GM12878 (cell line): Measurements from ENCODE around the gene ZNF680. TPM values are rescaled to one million over a fixed set of nuclear protein-coding genes. Genes with fewer than 3 reads are reported as not detected.

ENCODE experiments used
- ATAC-seq: fragments of 200-7000 bp; cut with Tn5 transposase; 3 replicates; pipeline ENCODE4 v1.9.1; 2020; ENCODE audit warnings: mild to moderate bottlenecking, moderate library complexity
- BruUV-seq: library from RNA; stranded (reverse); fragments of 400-500 nt; replicated peaks from 2 replicates; lab custom pipeline; 2021; lab: Mats Ljungman, UMichigan
- CTCF ChIA-PET: fragments of 300-600 bp; sonication (Branson Sonifier 250); formaldehyde crosslinking; extraction: SDS; loops from one replicate; lab custom pipeline; 2021; ENCODE audit warnings: inconsistent platforms; lab: Yijun Ruan, JAX
- POLR2A ChIA-PET: fragments of 350-600 bp; formaldehyde crosslinking; extraction: SDS; loops from one replicate; lab custom pipeline; 2021; ENCODE audit warnings: inconsistent platforms; lab: Charles Lee
- RAD21 ChIA-PET: fragments of 300-600 bp; sonication (Branson Sonifier 250); formaldehyde crosslinking; loops from one replicate; lab custom pipeline; 2023; ENCODE audit warnings: antibody characterized with exemption; ENCODE audit not compliant: unreplicated experiment; lab: Charles Lee
- SMC1A ChIA-PET: fragments of 300-600 bp; sonication (Branson Sonifier 250); formaldehyde crosslinking; loops from one replicate; lab custom pipeline; 2023; ENCODE audit not compliant: unreplicated experiment, uncharacterized antibody; lab: Charles Lee
- DNase-seq: peaks from one replicate; pipeline ENCODE4 v3.0.0-alpha.2; 2011; ENCODE audit warnings: low read depth, low spot score
- FAIRE-seq: peaks from 3 replicates; lab custom pipeline; 2011; peaks lifted over from hg19 to GRCh38; lab: Jason Lieb, UNC
- H2AFZ ChIP-seq: 2 replicates; pipeline ENCODE4 v1.6.0; 2011; ENCODE audit warnings: low read depth, low read length, control low read depth; ENCODE audit not compliant: control insufficient read depth
- H3K27ac ChIP-seq: 2 replicates; pipeline ENCODE4 v1.5.1; 2011; ENCODE audit warnings: control low read depth; ENCODE audit not compliant: control insufficient read depth, insufficient read depth
- H3K27me3 ChIP-seq, 2 experiments: replicated peaks in 1 of 2; 2 replicates each; pipeline versions ENCODE4 v1.6.0 to v1.6.1; 2011; ENCODE audit warnings: low read length in 1 of 2; ENCODE audit not compliant: control insufficient read depth in 2 of 2, insufficient read depth in 2 of 2
- H3K36me3 ChIP-seq, 2 experiments: 2 replicates each; pipeline ENCODE4 v1.5.1; 2011; ENCODE audit warnings: low read length in 1 of 2; ENCODE audit not compliant: control insufficient read depth in 2 of 2, insufficient read depth in 2 of 2
- H3K4me1 ChIP-seq: 2 replicates; pipeline ENCODE4 v1.6.1; 2011; ENCODE audit warnings: mild to moderate bottlenecking, low read length, moderate library complexity, mixed read lengths; ENCODE audit not compliant: control insufficient read depth, insufficient read depth
- H3K4me2 ChIP-seq: 2 replicates; pipeline ENCODE4 v1.6.0; 2011; ENCODE audit warnings: control low read depth; ENCODE audit not compliant: control insufficient read depth, insufficient read depth
- H3K4me3 ChIP-seq: fragments of 200-600 bp; sonication (generic); 2 replicates; pipeline ENCODE4 v1.5.1; 2016
- H3K79me2 ChIP-seq: 2 replicates; pipeline ENCODE4 v1.6.0; 2011; ENCODE audit warnings: low read length; ENCODE audit not compliant: control insufficient read depth, insufficient read depth
- H3K9ac ChIP-seq: 2 replicates; pipeline ENCODE4 v1.8.0; 2011; ENCODE audit warnings: low read length, control low read depth, mixed read lengths; ENCODE audit not compliant: control insufficient read depth, insufficient read depth
- H3K9me3 ChIP-seq: replicated peaks from 3 replicates; pipeline ENCODE4 v1.5.1; 2011; ENCODE audit warnings: mild to moderate bottlenecking, low read length; ENCODE audit not compliant: control insufficient read depth, insufficient read depth
- H4K20me1 ChIP-seq: 2 replicates; pipeline ENCODE4 v1.6.0; 2011; ENCODE audit not compliant: control insufficient read depth, insufficient read depth
- CHD2 ChIP-seq: IDR thresholded peaks from 2 replicates; pipeline ENCODE4 v1.6.1; 2011; ENCODE audit warnings: low read depth, low read length, improper control_type of control experiment, borderline replicate concordance
- CREB1 ChIP-seq: IDR thresholded peaks from 2 replicates; pipeline ENCODE4 v1.6.1; 2012; ENCODE audit warnings: low read depth, mild to moderate bottlenecking, inconsistent platforms
- HDAC6 ChIP-seq: fragments of 200-600 bp; sonication (generic); IDR thresholded peaks from one replicate; pipeline ENCODE4 v1.8.0; 2017; ENCODE audit warnings: antibody characterized with exemption; ENCODE audit not compliant: unreplicated experiment
- KDM1A ChIP-seq: fragments of 200-600 bp; sonication (generic); IDR thresholded peaks from 2 replicates; pipeline ENCODE4 v1.6.1; 2016; ENCODE audit warnings: borderline replicate concordance
- NFYA ChIP-seq: IDR thresholded peaks from 2 replicates; pipeline ENCODE4 v1.6.1; 2011; ENCODE audit warnings: low read depth, mild to moderate bottlenecking, low read length, improper control_type of control experiment, borderline replicate concordance
- NFYB ChIP-seq: IDR thresholded peaks from 2 replicates; pipeline ENCODE4 v1.6.1; 2011; ENCODE audit warnings: low read depth, mild to moderate bottlenecking, low read length, improper control_type of control experiment, moderate library complexity; ENCODE audit not compliant: insufficient read depth
- SUPT20H ChIP-seq: IDR thresholded peaks from 2 replicates; pipeline ENCODE4 v1.6.1; 2011; ENCODE audit warnings: low read depth, mild to moderate bottlenecking, low read length, moderate library complexity, borderline replicate concordance; ENCODE audit not compliant: control insufficient read depth
- ZNF384 ChIP-seq: IDR thresholded peaks from 2 replicates; pipeline ENCODE4 v1.6.1; 2012; ENCODE audit warnings: low read depth, mild to moderate bottlenecking, low read length, improper control_type of control experiment, borderline replicate concordance
- ZZZ3 ChIP-seq: IDR thresholded peaks from 2 replicates; pipeline ENCODE4 v1.6.1; 2011; ENCODE audit warnings: low read depth; ENCODE audit not compliant: control insufficient read depth, insufficient read length
- WGBS: methylation state at CpG from one replicate; pipeline ENCODE4 v1.1.6; 2016; ENCODE audit warnings: low lambda C conversion rate; ENCODE audit not compliant: insufficient replicate concordance, insufficient coverage; ENCODE audit errors: missing lambda C conversion rate; 5-methylcytosine and 5-hydroxymethylcytosine counted together
- in situ Hi-C: fragments of 300-500 bp; cut with MboI; formaldehyde crosslinking; loops from 9 replicates; pipeline ENCODE4 v1.14.3; 2018; ENCODE audit warnings: mixed read lengths
- intact Hi-C: fragments of 100-400 bp; cut with micrococcal nuclease; formaldehyde crosslinking; loops from one replicate; pipeline ENCODE4 v1.14.2; 2022; ENCODE audit not compliant: unreplicated experiment
- polyA plus RNA-seq, 11 experiments: library from polyadenylated mRNA; depleted of rRNA in 4 of 11; unstranded in 6 of 11; stranded (reverse) in 5 of 11; fragments of >200 nt; fragmentation: Nextera tagmentation in 4 of 11; fragmentation: Illumina TruSeq in 1 of 11; extraction: Ambion mirVana in 4 of 11; extraction: Trizol in 1 of 11; gene quantifications; 1 replicate in 1 of 11; 2 replicates in 10 of 11; pipeline versions ENCODE4 v1.2.1 to v1.2.3, GENCODE V29; 2011 to 2016; ENCODE audit warnings: inconsistent platforms in 2 of 11, missing spikeins in 2 of 11, low read depth in 1 of 11
- total RNA-seq, 4 experiments: library from RNA; depleted of rRNA in 3 of 4; stranded (reverse); fragments of >200 nt in 3 of 4; fragmentation: Illumina TruSeq in 1 of 4; extraction: Trizol in 1 of 4; gene quantifications; 2 replicates each; pipeline versions ENCODE4 v1.2.1 to v1.2.3, GENCODE V29; 2013 to 2021
- TF ChIP-seq, protein P1 (sequence below): fragments of 450-650 bp; IDR thresholded peaks from 2 replicates; pipeline ENCODE4 v1.6.1; 2017; ENCODE audit warnings: low read depth, mild to moderate bottlenecking, moderate library complexity
- TF ChIP-seq, protein P2 (sequence below): fragments of 450-650 bp; IDR thresholded peaks from 2 replicates; pipeline ENCODE4 v1.6.1; 2017; ENCODE audit warnings: mild to moderate bottlenecking, low read depth, inconsistent platforms; ENCODE audit not compliant: poor library complexity, severe bottlenecking
- TF ChIP-seq, protein P3 (sequence below): IDR thresholded peaks from 2 replicates; pipeline ENCODE4 v1.6.1; 2011; ENCODE audit warnings: borderline replicate concordance, low read depth, mild to moderate bottlenecking, moderate library complexity, mixed read lengths, low read length; ENCODE audit not compliant: insufficient read depth; ENCODE audit errors: extremely low read length

Gene ZNF680
- total and polyA plus RNA-seq, 10 of the 15 experiments (the other 5 are each of a cell fraction or from before 2014, with no cell fraction given) = 5.0 to 13.6 (median 7.8) TPM

DNA sequence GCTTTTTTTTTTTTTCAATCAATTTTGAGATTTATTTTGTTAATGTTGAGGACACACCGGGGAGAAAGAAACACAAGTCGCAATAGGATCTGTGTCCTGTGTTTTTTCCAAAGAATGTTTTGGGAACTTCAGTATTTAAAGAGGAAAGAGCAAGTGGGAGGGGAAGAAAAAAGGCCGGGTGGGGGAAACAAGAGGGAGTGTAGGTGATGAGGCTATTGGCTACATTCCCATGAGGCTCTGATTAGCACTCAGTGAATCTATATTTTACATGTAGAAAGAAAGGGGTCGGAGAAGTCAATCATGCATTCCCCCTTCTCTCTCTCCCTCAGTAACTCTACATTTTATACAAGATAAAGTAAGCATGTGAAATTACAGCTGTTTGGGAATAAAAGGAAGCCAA, 4.1 kb downstream of the ZNF680 start:
- SMC1A ChIA-PET = no interaction called here
- Histone ChIP-seq H2AFZ (no peak overlapping the region), H3K9ac (no peak overlapping the region), H3K27me3 (no peaks in the 10 kb centered on the region), H3K79me2 (peaks cover 7% of the 10 kb centered on the region), H4K20me1 (no peaks in the 10 kb centered on the region), H3K4me3 (no peak overlapping the region), H3K36me3 (no peaks in the 10 kb centered on the region), H3K9me3 (peaks cover 9% of the 10 kb centered on the region; the same call in 2 of the 3 replicates), H3K27ac (no peak overlapping the region), H3K4me2 (no peak overlapping the region), H3K4me1 (no peaks in the 10 kb centered on the region)
- in situ Hi-C loops = loop anchor here (10.0 kb wide), 1 partner anchor 126 kb away; no protein-coding TSS in a partner anchor
- WGBS = 89% methylated on average over 4 of the region's 4 CpGs
- POLR2A ChIA-PET = no interaction called here
- no TSS peak for BruUV-seq
- CTCF ChIA-PET = interaction anchor here (1.1 kb wide), 1 partner anchor 10 kb away, joined by 3 read pairs; no protein-coding TSS in a partner anchor
- DNase-seq (no peak), FAIRE-seq (no peak), ATAC-seq (no peak)
- TF ChIP-seq CHD2 = no peak
- TF ChIP-seq NFYB = no peak
- RAD21 ChIA-PET = interaction anchor here (1.0 kb wide), 1 partner anchor 30 kb away, joined by 3 read pairs; no protein-coding TSS in a partner anchor
- intact Hi-C loops = no loop called here

DNA sequence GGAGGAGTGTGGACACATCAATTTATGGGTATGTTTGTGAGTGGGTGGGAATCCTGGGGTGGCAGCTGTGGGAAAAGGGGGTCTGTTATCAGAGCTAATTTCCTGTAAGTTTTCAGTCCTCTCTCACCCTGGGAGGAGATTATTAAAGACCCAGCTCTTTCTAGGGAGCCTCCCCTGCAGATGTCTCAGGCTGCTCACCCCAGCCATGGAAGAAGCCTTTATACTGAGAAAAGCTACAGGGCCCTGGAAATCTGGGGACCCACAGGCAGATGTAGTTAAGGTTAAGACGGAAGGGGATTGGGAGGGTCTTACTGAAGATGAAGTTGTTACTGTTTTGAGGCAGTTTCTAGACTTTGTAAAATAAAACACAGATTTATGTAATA, 4.6 kb downstream of the ZNF680 start:
- in situ Hi-C loops = loop anchor here (10.0 kb wide), 1 partner anchor 126 kb away; no protein-coding TSS in a partner anchor
- BruUV-seq = no TSS peak
- no peak for DNase-seq
- WGBS = 38% methylated on average over 1 of the region's 1 CpG
- Histone ChIP-seq H2AFZ (no peak overlapping the region), H3K4me2 (no peak overlapping the region), H3K27me3 (no peaks in the 10 kb centered on the region), H3K4me1 (no peaks in the 10 kb centered on the region), H4K20me1 (no peaks in the 10 kb centered on the region), H3K27ac (no peak overlapping the region), H3K4me3 (no peak overlapping the region), H3K9ac (no peak overlapping the region), H3K36me3 (no peaks in the 10 kb centered on the region), H3K9me3 (peaks cover 9% of the 10 kb centered on the region; the same call in 2 of the 3 replicates), H3K79me2 (peaks cover 7% of the 10 kb centered on the region)
- CTCF ChIA-PET = interaction anchor here (1.1 kb wide), 1 partner anchor 9 kb away, joined by 3 read pairs; no protein-coding TSS in a partner anchor
- intact Hi-C loops = no loop called here
- RAD21 ChIA-PET = interaction anchor here (1.0 kb wide), 1 partner anchor 29 kb away, joined by 3 read pairs; no protein-coding TSS in a partner anchor
- no peak for ATAC-seq
- POLR2A ChIA-PET = no interaction called here
- no peak for FAIRE-seq
- SMC1A ChIA-PET = no interaction called here
- TF ChIP-seq KDM1A (no peak), CREB1 (no peak), ZNF384 (no peak), SUPT20H (no peak), HDAC6 (no peak), ZZZ3 (no peak), NFYA (no peak)
- TF ChIP-seq, protein P1, sequence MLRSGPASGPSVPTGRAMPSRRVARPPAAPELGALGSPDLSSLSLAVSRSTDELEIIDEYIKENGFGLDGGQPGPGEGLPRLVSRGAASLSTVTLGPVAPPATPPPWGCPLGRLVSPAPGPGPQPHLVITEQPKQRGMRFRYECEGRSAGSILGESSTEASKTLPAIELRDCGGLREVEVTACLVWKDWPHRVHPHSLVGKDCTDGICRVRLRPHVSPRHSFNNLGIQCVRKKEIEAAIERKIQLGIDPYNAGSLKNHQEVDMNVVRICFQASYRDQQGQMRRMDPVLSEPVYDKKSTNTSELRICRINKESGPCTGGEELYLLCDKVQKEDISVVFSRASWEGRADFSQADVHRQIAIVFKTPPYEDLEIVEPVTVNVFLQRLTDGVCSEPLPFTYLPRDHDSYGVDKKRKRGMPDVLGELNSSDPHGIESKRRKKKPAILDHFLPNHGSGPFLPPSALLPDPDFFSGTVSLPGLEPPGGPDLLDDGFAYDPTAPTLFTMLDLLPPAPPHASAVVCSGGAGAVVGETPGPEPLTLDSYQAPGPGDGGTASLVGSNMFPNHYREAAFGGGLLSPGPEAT = no peak
- TF ChIP-seq, protein P2, sequence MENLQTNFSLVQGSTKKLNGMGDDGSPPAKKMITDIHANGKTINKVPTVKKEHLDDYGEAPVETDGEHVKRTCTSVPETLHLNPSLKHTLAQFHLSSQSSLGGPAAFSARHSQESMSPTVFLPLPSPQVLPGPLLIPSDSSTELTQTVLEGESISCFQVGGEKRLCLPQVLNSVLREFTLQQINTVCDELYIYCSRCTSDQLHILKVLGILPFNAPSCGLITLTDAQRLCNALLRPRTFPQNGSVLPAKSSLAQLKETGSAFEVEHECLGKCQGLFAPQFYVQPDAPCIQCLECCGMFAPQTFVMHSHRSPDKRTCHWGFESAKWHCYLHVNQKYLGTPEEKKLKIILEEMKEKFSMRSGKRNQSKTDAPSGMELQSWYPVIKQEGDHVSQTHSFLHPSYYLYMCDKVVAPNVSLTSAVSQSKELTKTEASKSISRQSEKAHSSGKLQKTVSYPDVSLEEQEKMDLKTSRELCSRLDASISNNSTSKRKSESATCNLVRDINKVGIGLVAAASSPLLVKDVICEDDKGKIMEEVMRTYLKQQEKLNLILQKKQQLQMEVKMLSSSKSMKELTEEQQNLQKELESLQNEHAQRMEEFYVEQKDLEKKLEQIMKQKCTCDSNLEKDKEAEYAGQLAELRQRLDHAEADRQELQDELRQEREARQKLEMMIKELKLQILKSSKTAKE = no peak
- TF ChIP-seq, protein P3, sequence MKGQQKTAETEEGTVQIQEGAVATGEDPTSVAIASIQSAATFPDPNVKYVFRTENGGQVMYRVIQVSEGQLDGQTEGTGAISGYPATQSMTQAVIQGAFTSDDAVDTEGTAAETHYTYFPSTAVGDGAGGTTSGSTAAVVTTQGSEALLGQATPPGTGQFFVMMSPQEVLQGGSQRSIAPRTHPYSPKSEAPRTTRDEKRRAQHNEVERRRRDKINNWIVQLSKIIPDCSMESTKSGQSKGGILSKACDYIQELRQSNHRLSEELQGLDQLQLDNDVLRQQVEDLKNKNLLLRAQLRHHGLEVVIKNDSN = no peak
